OCI-LY1 (cell line): Measurements from ENCODE around the gene FOXP3.
"Not testable (repeated sequence)": the region's sequence is repeated elsewhere in the genome, so short reads cannot be mapped to it uniquely, and the experiment has no call there.

ENCODE experiments used
- H2AFZ ChIP-seq: fragments of 200-600 bp; sonication (generic), shearing (Covaris generic); 2 replicates; pipeline ENCODE4 v1.6.0; 2014; ENCODE audit warnings: antibody characterized with exemption, mild to moderate bottlenecking, low read length
- H3F3A ChIP-seq: fragments of 200-600 bp; sonication (generic), shearing (Covaris generic); 2 replicates; pipeline ENCODE4 v1.6.0; 2014; ENCODE audit warnings: mild to moderate bottlenecking, antibody characterized with exemption, low read length, moderate library complexity; ENCODE audit not compliant: insufficient read depth
- H3K27ac ChIP-seq: fragments of 200-600 bp; sonication (generic); 2 replicates; pipeline ENCODE4 v1.5.1; 2014; ENCODE audit warnings: low read length, mixed run types, mild to moderate bottlenecking, low read depth; ENCODE audit not compliant: poor library complexity, severe bottlenecking
- H3K27me3 ChIP-seq: fragments of 200-600 bp; sonication (generic); 2 replicates; pipeline ENCODE4 v1.6.0; 2014; ENCODE audit warnings: antibody characterized with exemption, mild to moderate bottlenecking, low read length, moderate library complexity; ENCODE audit not compliant: insufficient read depth
- H3K36me3 ChIP-seq: fragments of 200-600 bp; sonication (generic); 2 replicates; pipeline ENCODE4 v1.6.1; 2014; ENCODE audit warnings: mild to moderate bottlenecking, antibody characterized with exemption, low read length, moderate library complexity, mixed read lengths; ENCODE audit not compliant: insufficient read depth
- H3K4me1 ChIP-seq: fragments of 200-600 bp; sonication (generic); 2 replicates; pipeline ENCODE4 v1.5.1; 2014; ENCODE audit warnings: mild to moderate bottlenecking, low read length, moderate library complexity; ENCODE audit not compliant: insufficient read depth, severe bottlenecking
- H3K4me2 ChIP-seq: fragments of 200-600 bp; sonication (generic), shearing (Covaris generic); 2 replicates; pipeline ENCODE4 v1.6.1; 2014; ENCODE audit warnings: low read length
- H3K4me3 ChIP-seq: fragments of 200-600 bp; sonication (generic); 2 replicates; pipeline ENCODE4 v1.5.1; 2014; ENCODE audit warnings: low read length, low read depth, mild to moderate bottlenecking, mixed read lengths; ENCODE audit not compliant: poor library complexity, severe bottlenecking
- H3K79me2 ChIP-seq: fragments of 200-600 bp; shearing (Covaris generic); 2 replicates; pipeline ENCODE4 v1.6.1; 2016; ENCODE audit warnings: mixed run types, low read length, mixed read lengths; ENCODE audit not compliant: insufficient read depth
- H3K9ac ChIP-seq: fragments of 200-600 bp; sonication (generic), shearing (Covaris generic); 2 replicates; pipeline ENCODE4 v1.6.1; 2014; ENCODE audit warnings: mild to moderate bottlenecking, low read length, mixed read lengths
- H3K9me2 ChIP-seq: fragments of 200-600 bp; sonication (generic), shearing (Covaris generic); 2 replicates; pipeline ENCODE4 v1.6.1; 2014; ENCODE audit warnings: low read depth, mild to moderate bottlenecking, low read length, mixed read lengths
- H3K9me3 ChIP-seq: fragments of 200-600 bp; shearing (Covaris generic); 2 replicates; pipeline ENCODE4 v1.6.1; 2014; ENCODE audit warnings: low read length, mixed read lengths
- H4K20me1 ChIP-seq: fragments of 200-600 bp; sonication (generic), shearing (Covaris generic); 2 replicates; pipeline ENCODE4 v1.6.0; 2016; ENCODE audit warnings: mild to moderate bottlenecking, low read length; ENCODE audit not compliant: insufficient read depth
- EZH2 ChIP-seq: fragments of 200-600 bp; sonication (generic), shearing (Covaris generic); IDR thresholded peaks from 2 replicates; pipeline ENCODE4 v1.8.0; 2017; ENCODE audit warnings: borderline replicate concordance, mixed run types, mild to moderate bottlenecking, antibody characterized with exemption, low read length, moderate library complexity, mixed read lengths
- TF ChIP-seq, protein P1 (sequence below): fragments of 200-600 bp; sonication (generic), shearing (Covaris generic); IDR thresholded peaks from 2 replicates; pipeline ENCODE4 v1.5.1; 2017; ENCODE audit warnings: mild to moderate bottlenecking, antibody characterized with exemption, low read length, moderate library complexity, mixed read lengths

FOXP3 gene

DNA sequence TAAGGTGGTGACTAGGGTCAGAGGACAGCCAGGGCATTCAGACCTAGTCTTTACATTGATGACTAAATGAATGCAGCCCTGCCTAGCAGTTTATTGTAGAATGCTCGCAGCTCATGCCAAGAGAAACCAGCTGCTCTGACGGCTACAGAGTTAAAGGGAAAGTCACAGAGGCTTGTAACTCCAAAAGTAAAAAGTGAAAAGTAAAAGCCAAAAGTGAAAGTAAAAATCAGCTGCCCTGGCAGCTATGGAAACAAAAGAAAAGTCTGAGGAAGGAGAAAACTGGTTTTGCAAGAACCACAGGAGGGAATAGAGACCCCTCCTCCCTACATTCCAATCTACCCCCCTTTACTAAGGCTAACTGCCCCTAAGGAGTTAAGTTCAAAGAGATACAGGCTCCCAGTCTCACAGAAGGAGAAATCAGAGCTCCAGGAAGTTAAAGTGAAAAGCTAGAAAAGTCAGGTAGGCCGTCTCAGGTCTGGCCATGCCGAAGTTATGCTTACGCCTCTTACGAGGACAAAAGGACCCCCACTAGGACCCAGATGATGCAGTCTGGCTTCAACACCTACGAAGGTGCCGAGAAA, 45.0 kb upstream of the FOXP3 start:
- Histone ChIP-seq H3K4me3 (peak overlapping the region; percentile 40), H3K4me1 (peaks cover 14% of the 10 kb centered on the region), H3K27ac (no peak overlapping the region), H4K20me1 (no peaks in the 10 kb centered on the region), H3K36me3 (no peaks in the 10 kb centered on the region), H2AFZ (no peak overlapping the region), H3K4me2 (peak overlapping the region; percentile 62), H3K9me3 (no peaks in the 10 kb centered on the region), H3K9me2 (no peaks in the 10 kb centered on the region), H3F3A (no peaks in the 10 kb centered on the region), H3K79me2 (no peaks in the 10 kb centered on the region), H3K9ac (peak overlapping the region; percentile 16; the same call in 1 of the 2 replicates), H3K27me3 (no peaks in the 10 kb centered on the region)
- no peak for TF ChIP-seq EZH2
- TF ChIP-seq, protein P1, sequence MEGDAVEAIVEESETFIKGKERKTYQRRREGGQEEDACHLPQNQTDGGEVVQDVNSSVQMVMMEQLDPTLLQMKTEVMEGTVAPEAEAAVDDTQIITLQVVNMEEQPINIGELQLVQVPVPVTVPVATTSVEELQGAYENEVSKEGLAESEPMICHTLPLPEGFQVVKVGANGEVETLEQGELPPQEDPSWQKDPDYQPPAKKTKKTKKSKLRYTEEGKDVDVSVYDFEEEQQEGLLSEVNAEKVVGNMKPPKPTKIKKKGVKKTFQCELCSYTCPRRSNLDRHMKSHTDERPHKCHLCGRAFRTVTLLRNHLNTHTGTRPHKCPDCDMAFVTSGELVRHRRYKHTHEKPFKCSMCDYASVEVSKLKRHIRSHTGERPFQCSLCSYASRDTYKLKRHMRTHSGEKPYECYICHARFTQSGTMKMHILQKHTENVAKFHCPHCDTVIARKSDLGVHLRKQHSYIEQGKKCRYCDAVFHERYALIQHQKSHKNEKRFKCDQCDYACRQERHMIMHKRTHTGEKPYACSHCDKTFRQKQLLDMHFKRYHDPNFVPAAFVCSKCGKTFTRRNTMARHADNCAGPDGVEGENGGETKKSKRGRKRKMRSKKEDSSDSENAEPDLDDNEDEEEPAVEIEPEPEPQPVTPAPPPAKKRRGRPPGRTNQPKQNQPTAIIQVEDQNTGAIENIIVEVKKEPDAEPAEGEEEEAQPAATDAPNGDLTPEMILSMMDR, result no peak

DNA sequence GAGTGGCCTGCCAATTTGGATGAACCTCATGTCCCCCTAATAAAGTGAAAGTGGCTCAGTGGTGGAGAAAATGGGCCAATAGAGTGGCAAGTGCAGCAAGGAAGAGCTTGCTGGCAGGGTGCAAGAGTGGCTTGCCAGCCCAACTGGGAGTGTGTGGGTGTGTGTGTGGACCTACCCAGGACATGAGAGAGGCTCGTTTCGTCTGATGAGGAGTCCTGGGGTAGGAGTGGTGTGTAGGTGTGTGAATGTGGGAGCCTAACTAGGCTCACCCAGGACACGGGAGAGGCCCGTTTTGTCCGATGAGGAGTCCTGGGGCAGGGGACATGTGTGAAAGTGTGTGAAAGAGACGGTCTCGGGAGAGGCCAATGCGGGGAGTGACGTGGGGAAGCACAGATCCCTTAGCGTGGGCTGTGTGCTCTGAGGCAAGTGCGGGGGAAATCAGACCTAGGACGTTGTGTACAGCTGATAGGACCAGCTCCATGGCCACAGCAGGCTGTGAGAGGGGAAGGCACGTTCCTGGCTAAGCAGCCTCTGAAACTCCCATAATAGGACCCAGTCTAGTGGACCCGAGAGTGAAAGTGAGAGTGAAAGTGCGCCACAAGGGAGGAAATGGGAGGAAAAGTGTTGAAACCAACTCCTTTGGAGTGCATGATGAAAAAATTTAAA, 44.2 kb upstream of the FOXP3 start:
- no peak overlapping the region for H3K27ac ChIP-seq

DNA sequence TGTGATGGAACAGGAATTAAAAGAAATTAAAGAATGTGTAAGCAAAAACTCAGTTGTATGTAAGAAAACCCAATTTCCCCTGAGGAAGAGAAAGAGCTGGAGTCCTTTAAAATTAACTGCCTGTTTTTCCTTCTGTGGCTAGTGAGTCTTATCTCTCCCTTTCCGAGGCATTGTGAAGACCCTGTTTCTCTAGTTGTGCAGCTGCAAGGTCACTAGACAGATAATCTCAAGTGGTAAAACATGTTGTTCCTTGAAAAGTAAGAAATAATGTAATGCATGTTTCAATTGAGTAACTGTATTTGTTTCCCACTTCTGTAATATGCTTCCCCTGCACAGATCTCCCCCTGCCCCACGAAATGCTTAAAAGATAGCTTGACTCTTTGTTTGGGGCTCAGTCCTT, 43.3 kb upstream of the FOXP3 start:
- not testable (repeated sequence) for H3K79me2 ChIP-seq, H3K4me3 ChIP-seq, H3K4me2 ChIP-seq, H3K27ac ChIP-seq, H4K20me1 ChIP-seq, H2AFZ ChIP-seq, H3K36me3 ChIP-seq, H3F3A ChIP-seq, H3K9ac ChIP-seq, H3K27me3 ChIP-seq, H3K9me2 ChIP-seq, H3K9me3 ChIP-seq
- H3K4me1 ChIP-seq, result peaks cover 14% of the 10 kb centered on the region

More for the DNA sequence above, 44.2 kb upstream of the FOXP3 start:
- Histone ChIP-seq H3K4me2 (peak overlapping the region; percentile 62), H4K20me1 (no peaks in the 10 kb centered on the region), H2AFZ (0 out of 2 replicates have a peak overlapping the region, but pooled peaks have one; percentile 25), H3K27me3 (no peaks in the 10 kb centered on the region), H3F3A (no peaks in the 10 kb centered on the region), H3K4me3 (peak overlapping the region; percentile 40), H3K9me3 (no peaks in the 10 kb centered on the region), H3K9me2 (no peaks in the 10 kb centered on the region), H3K9ac (no peak overlapping the region; the same call in 1 of the 2 replicates), H3K4me1 (peaks cover 14% of the 10 kb centered on the region), H3K36me3 (no peaks in the 10 kb centered on the region), H3K79me2 (no peaks in the 10 kb centered on the region)
- no peak for TF ChIP-seq EZH2
- TF ChIP-seq, protein P1, result no peak

DNA sequence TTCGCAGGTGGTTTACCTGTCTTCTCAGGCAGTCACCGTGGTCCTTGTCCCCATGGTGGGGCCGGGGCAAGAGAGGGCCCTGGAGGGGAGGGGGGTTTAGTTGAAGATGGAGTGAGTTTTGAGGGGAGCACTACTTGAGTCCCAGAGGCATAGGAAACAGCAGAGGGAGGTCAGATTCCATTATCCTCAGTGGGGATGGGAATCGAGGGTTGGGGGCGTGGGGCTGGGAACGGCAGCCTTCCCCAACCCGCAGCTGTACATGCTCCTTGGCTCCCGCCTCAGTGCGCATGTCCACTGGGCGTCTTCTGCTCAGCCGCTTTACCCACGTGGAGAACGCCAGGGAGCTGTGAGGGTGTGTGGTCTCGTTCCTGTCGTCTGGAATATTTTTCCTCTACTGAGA, 38.8 kb upstream of the FOXP3 start, which contains the start of gene GAGE10:
GAGE10 (plus strand) TSS at position 301 of the 400 bp plus-strand sequence. CDS start 1,214 bp downstream, outside the sequence.
- TF ChIP-seq EZH2, result no peak
- TF ChIP-seq, protein P1, result no peak
- Histone ChIP-seq H3K9ac (no peak within 1 kb of the TSS), H4K20me1 (no peaks in the 10 kb centered on the region), H3K79me2 (no peaks in the 10 kb centered on the region), H3K36me3 (no peaks in the 10 kb centered on the region), H3K27me3 (no peaks in the 10 kb centered on the region), H3K9me3 (no peaks in the 10 kb centered on the region), H3K27ac (no peak within 1 kb of the TSS), H2AFZ (no peak within 1 kb of the TSS), H3K4me3 (no peak within 1 kb of the TSS), H3K9me2 (no peaks in the 10 kb centered on the region), H3F3A (no peaks in the 10 kb centered on the region), H3K4me1 (no peaks in the 10 kb centered on the region), H3K4me2 (no peak within 1 kb of the TSS)
